Activated B cell treated with CpG ODN at 0.5 μM for 24 hours (primary cell): ENCODE measurements around the gene NEURL1B. TPM values are rescaled to one million over a fixed set of nuclear protein-coding genes. Genes with fewer than 3 reads are reported as not detected.
A peak's percentile ranks its signal among the peaks of the same experiment; 100 is the strongest.

ENCODE experiments used
- ATAC-seq: fragments of 200-7000 bp; cut with Tn5 transposase; one replicate; pipeline ENCODE4 v1.10.0; 2021; ENCODE audit warnings: low read depth, mild to moderate bottlenecking, moderate library complexity
- CTCF ChIA-PET: fragments of 350-600 bp; sonication (Branson Sonifier 250); formaldehyde crosslinking; loops from one replicate; lab custom pipeline; 2021; ENCODE audit warnings: antibody characterized with exemption; lab: Charles Lee
- POLR2A ChIA-PET: fragments of 350-600 bp; sonication (Branson Sonifier 250); formaldehyde crosslinking; loops from one replicate; lab custom pipeline; 2021; ENCODE audit warnings: antibody characterized with exemption; lab: Charles Lee
- DNase-seq: peaks from one replicate; pipeline ENCODE4 v3.0.0; 2022
- H3K27ac Mint-ChIP-seq: one replicate; pipeline ENCODE4 v1.8.0; 2020; ENCODE audit warnings: mixed read lengths
- H3K27me3 Mint-ChIP-seq: one replicate; pipeline ENCODE4 v1.8.0; 2021; ENCODE audit warnings: mixed read lengths
- H3K36me3 Mint-ChIP-seq: one replicate; pipeline ENCODE4 v1.8.0; 2021; ENCODE audit warnings: low read depth, mixed read lengths
- H3K4me1 Mint-ChIP-seq: one replicate; pipeline ENCODE4 v1.8.0; 2021; ENCODE audit warnings: mixed read lengths
- H3K4me3 Mint-ChIP-seq: one replicate; pipeline ENCODE4 v1.8.0; 2020; ENCODE audit warnings: mild to moderate bottlenecking, mixed read lengths
- H3K9me3 Mint-ChIP-seq: one replicate; pipeline ENCODE4 v1.8.0; 2020; ENCODE audit warnings: mixed read lengths
- intact Hi-C: fragments of 100-400 bp; cut with micrococcal nuclease; formaldehyde crosslinking; loops from one replicate; pipeline ENCODE4 v1.15.1; 2024
- total RNA-seq: library from RNA; stranded (reverse); gene quantifications from 2 replicates; pipeline ENCODE4 v1.2.3, GENCODE V29; 2022
- TF ChIP-seq, protein P1 (sequence below): fragments of 200-600 bp; IDR thresholded peaks from one replicate; pipeline ENCODE4 v1.8.0; 2022; ENCODE audit warnings: antibody characterized with exemption, mild to moderate bottlenecking

NEURL1B gene
- total RNA-seq, 1 donor from 2014 or later: 0.09 TPM

DNA sequence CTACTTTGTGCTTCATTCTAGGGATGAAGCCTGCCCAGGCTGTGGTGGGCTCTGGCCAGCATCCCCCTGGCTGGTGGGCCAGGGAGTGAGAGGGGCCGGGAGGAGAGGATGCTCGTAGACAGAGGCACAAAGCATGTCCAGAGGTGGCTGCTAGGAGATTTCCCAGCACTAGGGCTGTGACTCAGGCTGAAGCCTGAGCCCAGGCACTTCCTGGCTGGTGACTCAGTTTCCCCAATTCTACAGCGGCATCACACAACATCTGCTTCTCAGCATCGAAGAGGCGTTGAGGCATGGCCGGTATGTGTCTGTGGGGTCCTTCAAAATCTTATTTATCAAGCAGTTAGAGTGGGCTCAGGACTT, 74.3 kb downstream of the NEURL1B start:
- Mint-ChIP-seq H3K4me1 (peaks cover 8% of the 10 kb centered on the region), H3K27me3 (peaks cover 15% of the 10 kb centered on the region), H3K27ac (no peak overlapping the region), H3K9me3 (no peaks in the 10 kb centered on the region), H3K4me3 (no peak overlapping the region), H3K36me3 (no peaks in the 10 kb centered on the region)
- TF ChIP-seq, protein P1, sequence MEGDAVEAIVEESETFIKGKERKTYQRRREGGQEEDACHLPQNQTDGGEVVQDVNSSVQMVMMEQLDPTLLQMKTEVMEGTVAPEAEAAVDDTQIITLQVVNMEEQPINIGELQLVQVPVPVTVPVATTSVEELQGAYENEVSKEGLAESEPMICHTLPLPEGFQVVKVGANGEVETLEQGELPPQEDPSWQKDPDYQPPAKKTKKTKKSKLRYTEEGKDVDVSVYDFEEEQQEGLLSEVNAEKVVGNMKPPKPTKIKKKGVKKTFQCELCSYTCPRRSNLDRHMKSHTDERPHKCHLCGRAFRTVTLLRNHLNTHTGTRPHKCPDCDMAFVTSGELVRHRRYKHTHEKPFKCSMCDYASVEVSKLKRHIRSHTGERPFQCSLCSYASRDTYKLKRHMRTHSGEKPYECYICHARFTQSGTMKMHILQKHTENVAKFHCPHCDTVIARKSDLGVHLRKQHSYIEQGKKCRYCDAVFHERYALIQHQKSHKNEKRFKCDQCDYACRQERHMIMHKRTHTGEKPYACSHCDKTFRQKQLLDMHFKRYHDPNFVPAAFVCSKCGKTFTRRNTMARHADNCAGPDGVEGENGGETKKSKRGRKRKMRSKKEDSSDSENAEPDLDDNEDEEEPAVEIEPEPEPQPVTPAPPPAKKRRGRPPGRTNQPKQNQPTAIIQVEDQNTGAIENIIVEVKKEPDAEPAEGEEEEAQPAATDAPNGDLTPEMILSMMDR: no peak
- ChIA-PET CTCF (interaction anchor here (0.8 to 8.0 kb wide), 23 partner anchors 9 to 616 kb away, joined by 3 to 194 read pairs (median 5); partner anchors contain the start of gene DUSP1), POLR2A (interaction anchor here (1.2 to 1.6 kb wide), 5 partner anchors 56 to 1327 kb away, joined by 4 to 16 read pairs (median 7); partner anchors contain the start of genes ATP6V0E1 and DUSP1)
- ATAC-seq: no peak
- intact Hi-C loops: loop anchor here (5.0 kb wide), 2 partner anchors 122 to 137 kb away; no protein-coding TSS in a partner anchor
- no peak for DNase-seq

DNA sequence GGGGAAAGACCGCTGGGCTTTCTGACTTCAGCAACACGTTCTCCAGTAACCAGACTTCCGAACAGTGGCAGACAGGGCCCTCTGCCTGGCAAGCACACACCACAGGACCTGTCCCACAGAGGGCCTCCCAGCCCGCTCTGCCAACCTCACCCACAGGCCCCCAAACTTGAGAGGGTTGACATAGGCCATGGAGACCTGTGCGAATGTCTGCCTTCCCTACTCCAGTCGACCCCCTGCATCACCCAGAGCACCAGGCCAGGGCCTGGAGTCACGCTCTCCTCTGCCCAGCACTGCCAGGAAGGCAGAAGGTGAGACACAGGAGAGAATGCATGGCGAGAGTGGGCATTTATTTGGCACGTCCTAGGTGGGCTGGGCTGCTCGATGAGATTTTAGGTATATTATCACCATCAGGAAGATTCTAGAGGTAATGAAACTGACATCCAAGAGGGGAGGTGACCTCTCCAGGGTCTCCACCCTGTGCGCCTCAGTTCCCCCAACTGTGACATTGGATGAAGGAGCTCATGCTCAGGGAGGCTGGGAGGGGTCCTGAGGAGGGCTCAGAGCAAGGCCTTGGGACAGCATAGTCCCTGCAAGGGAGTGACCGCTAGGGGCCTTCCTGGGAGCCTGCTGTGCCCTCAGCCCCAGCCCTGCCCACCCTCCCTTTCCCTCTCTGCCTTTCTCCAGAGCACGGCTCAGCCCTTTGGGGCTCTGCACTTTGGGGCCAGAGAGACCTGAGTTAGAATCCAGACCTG, 75.0 kb downstream of the NEURL1B start:
- no peak for ATAC-seq
- CTCF ChIA-PET: interaction anchor here (0.8 to 8.0 kb wide), 17 partner anchors 34 to 218 kb away, joined by 3 to 194 read pairs (median 3); partner anchors contain the start of gene DUSP1
- Mint-ChIP-seq H3K4me1 (peaks cover 8% of the 10 kb centered on the region), H3K27ac (no peak overlapping the region), H3K4me3 (no peak overlapping the region), H3K27me3 (peaks cover 10% of the 10 kb centered on the region), H3K36me3 (no peaks in the 10 kb centered on the region), H3K9me3 (no peaks in the 10 kb centered on the region)
- TF ChIP-seq, protein P1: no peak
- POLR2A ChIA-PET: interaction anchor here (1.2 kb wide), 1 partner anchor 56 kb away, joined by 7 read pairs; the partner anchor contains the start of gene DUSP1
- DNase-seq: no peak
- intact Hi-C loops: loop anchor here (1.0 to 5.0 kb wide), 4 partner anchors 121 to 489 kb away; no protein-coding TSS in a partner anchor

DNA sequence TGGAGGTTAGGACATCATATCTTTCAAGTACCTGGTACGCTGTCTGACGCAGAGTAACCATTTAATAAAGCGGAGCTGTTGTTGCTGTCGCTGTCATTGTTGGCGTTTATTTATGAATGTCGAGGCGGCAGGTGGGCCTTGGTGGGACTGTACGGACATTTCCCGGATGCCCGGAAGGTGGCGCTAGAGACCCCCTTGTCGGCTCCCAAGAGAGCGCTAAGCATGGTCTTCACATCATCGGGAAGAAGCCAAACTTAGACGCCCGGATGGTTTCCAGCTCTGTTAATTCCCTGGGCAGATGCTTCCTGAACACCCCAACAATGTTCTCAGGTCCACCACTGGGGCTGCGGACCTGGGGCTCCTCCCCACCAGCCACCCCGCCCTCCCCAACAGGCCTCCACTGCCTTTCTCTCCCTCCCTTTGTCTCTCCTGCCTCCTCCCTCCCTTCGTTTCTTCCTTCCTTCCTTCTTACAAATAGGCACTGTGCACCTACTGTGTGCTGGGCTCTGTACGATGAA, 75.8 kb downstream of the NEURL1B start:
- H3K27ac Mint-ChIP-seq: no peak overlapping the region
- H3K4me1 Mint-ChIP-seq: peaks cover 8% of the 10 kb centered on the region
- CTCF ChIA-PET: interaction anchor here (0.7 to 3.0 kb wide), 18 partner anchors 23 to 217 kb away, joined by 3 to 31 read pairs (median 3); partner anchors contain the start of gene DUSP1
- H3K4me3 Mint-ChIP-seq: no peak overlapping the region
- intact Hi-C loops: loop anchor here (1.0 to 5.0 kb wide), 5 partner anchors 55 to 488 kb away; no protein-coding TSS in a partner anchor
- POLR2A ChIA-PET: interaction anchor here (1.0 to 1.2 kb wide), 2 partner anchors 55 to 134 kb away, joined by 3 to 7 read pairs; partner anchors contain the start of gene DUSP1
- TF ChIP-seq, protein P1: peak; percentile 42
- ATAC-seq (peak; percentile 80), DNase-seq (peak; percentile 79)
- peaks cover 5% of the 10 kb centered on the region for H3K27me3 Mint-ChIP-seq
- H3K36me3 Mint-ChIP-seq: no peaks in the 10 kb centered on the region
- no peaks in the 10 kb centered on the region for H3K9me3 Mint-ChIP-seq

DNA sequence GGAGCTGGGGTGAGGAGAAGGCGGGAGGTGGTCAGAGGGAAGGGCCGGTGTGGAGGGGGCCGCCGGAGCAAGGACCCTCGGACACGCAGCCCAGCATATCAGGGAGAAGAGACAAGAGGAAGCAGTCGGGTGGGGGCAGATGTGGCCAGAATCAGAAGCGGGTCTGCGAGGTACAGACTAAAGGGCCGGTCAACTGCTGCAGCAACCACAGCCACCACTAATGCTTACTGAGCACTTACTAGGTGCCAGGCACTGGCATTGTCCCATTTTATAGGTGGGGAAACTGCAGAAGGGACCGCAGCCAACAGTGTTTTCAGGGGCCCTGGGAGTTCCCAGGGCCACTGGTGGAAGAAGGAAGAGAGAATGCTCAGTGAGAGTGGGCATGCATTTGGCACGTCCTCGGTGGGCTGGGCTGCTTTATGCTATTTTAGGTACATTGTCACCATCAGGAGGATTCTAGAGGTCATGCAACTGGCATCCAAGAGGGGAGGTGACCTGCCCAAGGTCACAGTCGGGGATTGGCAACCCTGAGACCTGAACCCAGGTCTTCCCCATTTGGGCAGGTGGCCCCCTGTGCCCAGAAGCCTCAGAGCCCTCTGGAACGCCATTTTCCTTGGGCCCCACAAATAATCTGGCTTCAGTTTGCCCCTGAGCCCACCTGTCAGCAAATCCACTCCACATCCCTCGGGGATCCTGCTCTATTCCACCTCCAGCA, 76.6 kb downstream of the NEURL1B start:
- Mint-ChIP-seq H3K9me3 (no peaks in the 10 kb centered on the region), H3K27me3 (peaks cover 4% of the 10 kb centered on the region), H3K27ac (no peak overlapping the region), H3K4me3 (no peak overlapping the region), H3K36me3 (no peaks in the 10 kb centered on the region), H3K4me1 (peaks cover 8% of the 10 kb centered on the region)
- DNase-seq: no peak
- intact Hi-C loops: loop anchor here (1.0 to 5.0 kb wide), 4 partner anchors 55 to 487 kb away; no protein-coding TSS in a partner anchor
- CTCF ChIA-PET: interaction anchor here (0.7 to 3.0 kb wide), 15 partner anchors 23 to 216 kb away, joined by 3 to 31 read pairs (median 4); partner anchors contain the start of gene DUSP1
- TF ChIP-seq, protein P1: no peak
- ATAC-seq: no peak
- POLR2A ChIA-PET: interaction anchor here (1.0 to 1.2 kb wide), 2 partner anchors 54 to 133 kb away, joined by 3 to 7 read pairs; partner anchors contain the start of gene DUSP1
